HG03442 (cell line): ENCODE data around the gene CCZ1.
"Not testable (repeated sequence)": the region's sequence is repeated elsewhere in the genome, so short reads cannot be mapped to it uniquely, and the experiment has no call there.

Experiments
- ATAC-seq: cut with Tn5 transposase; IDR thresholded peaks from one replicate; pipeline ENCODE4 v1.9.1; 2021; ENCODE audit warnings: mild to moderate bottlenecking, moderate library complexity; ENCODE audit not compliant: unreplicated experiment

CCZ1 gene

GRCh38 chr7:5904726-5905125 is 6.2 kb downstream of the CCZ1 start:
- not testable (repeated sequence) for ATAC-seq

GRCh38 chr7:5908835-5909234 is 10.3 kb downstream of the CCZ1 start:
- not testable (repeated sequence) for ATAC-seq

GRCh38 chr7:5916529-5916928 is 18.0 kb downstream of the CCZ1 start:
- ATAC-seq, result not testable (repeated sequence)

- not testable (repeated sequence) for ATAC-seq
Measured at GRCh38 chr7:5924180-5924579, 25.6 kb downstream of the CCZ1 start.

- not testable (repeated sequence) for ATAC-seq
Measured at GRCh38 chr7:5924630-5925029, 26.1 kb downstream of the CCZ1 start.

- ATAC-seq, result not testable (repeated sequence)
Measured at GRCh38 chr7:5926263-5926870, 27.8 kb downstream of the CCZ1 start.

GRCh38 chr7:5930290-5930689 is 31.8 kb downstream of the CCZ1 start:
- not testable (repeated sequence) for ATAC-seq

GRCh38 chr7:5931250-5931649 is 32.7 kb downstream of the CCZ1 start:
- ATAC-seq, result not testable (repeated sequence)

GRCh38 chr7:5931905-5932644 is 33.5 kb downstream of the CCZ1 start:
- ATAC-seq, result peak; percentile 27

GRCh38 chr7:5934945-5935450 is 36.5 kb downstream of the CCZ1 start:
- ATAC-seq, result not testable (repeated sequence)

GRCh38 chr7:5963205-5963604 is 64.7 kb downstream of the CCZ1 start:
- not testable (repeated sequence) for ATAC-seq

GRCh38 chr7:5963810-5964209 is 65.3 kb downstream of the CCZ1 start:
- not testable (repeated sequence) for ATAC-seq

- ATAC-seq, result not testable (repeated sequence)
Measured at GRCh38 chr7:5970347-5970911, 71.9 kb downstream of the CCZ1 start, which contains the start of gene RSPH10B. Gene RSPH10B (minus strand): TSS chr7:5970689. CDS start chr7:5967116, 3,573 bp downstream.

- not testable (repeated sequence) for ATAC-seq
Measured at GRCh38 chr7:5973580-5973979, 75.0 kb downstream of the CCZ1 start.
